DMS114 treated with DMSO at 0.1 percent for 48 hours (cell line): ENCODE measurements around the gene MYCL.
"Not testable (repeated sequence)": the region's sequence is repeated elsewhere in the genome, so short reads cannot be mapped to it uniquely, and the experiment has no call there.

Source experiments
- DNase-seq: peaks from one replicate; lab custom pipeline; 2025; ENCODE audit not compliant: unreplicated experiment; lab: John Stamatoyannopoulos, UW

Gene MYCL

DNA sequence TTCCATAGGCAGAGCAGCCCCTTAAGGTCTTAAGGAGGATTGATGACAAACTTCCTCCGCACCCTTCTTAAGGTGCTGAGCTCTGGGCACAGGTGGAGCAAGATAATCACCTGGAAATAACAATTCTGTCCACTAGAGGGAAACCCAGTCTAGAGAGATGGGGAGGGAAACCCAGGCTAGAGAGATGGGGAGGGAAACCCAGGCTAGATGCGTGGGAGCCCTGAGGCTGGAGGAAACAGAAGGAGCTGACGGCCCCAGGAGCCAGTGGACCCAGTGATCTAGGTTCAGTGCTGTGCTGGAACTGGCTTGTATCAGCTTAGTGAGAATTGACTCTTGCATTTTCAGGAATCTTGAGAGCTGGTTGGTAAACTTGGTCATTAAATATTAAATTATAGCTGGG lies 17.8 kb upstream of the MYCL start:
- no peak for DNase-seq

DNA sequence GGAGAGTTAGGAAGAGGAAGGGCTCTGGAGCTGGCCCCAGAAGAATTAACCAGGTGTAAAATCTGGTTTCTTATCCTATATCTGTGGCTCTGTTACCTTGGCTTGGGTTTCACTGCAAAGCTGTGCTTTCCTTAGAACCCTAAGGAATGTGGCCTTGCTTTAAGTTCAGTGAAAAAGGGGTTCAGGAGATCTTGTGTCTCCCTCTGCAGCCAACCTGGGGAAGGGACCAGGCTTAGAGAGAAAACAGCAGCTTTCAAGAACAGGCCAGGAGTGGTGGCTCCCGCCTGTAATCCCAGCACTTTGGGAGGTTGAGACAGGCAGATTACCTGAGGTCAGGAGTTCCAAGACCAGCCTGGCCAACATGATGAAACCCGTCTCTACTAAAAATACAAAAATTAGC lies 16.1 kb upstream of the MYCL start:
- DNase-seq, result no peak

DNA sequence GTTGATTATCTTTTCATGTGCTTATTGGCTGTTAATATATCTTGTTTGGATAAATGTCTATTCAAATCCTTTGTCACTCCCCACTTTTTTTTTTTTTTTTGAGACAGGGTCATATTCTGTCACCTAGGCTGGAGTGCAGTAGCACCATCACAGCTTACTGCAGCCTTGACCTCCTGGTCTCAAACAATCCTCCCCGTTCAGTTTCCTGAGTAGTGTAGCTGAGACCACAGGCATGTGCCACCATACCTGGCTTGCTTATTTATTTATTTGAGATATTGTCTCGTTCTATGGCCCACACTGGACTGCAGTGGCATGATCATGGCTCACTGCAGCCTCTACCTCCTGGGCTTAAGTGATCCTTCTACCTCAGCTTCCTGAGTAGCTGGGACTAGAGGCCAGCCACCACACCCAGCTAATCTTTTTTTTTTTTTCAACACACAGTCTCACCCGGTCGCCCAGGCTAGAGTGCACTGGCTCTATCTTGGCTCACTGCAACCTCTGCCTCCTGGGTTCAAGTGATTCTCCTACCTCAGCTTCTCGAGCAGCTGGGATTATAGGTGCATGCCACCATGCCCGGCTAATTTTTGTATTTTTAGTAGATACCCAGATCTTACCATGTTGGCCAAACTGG lies 13.9 kb upstream of the MYCL start:
- no peak for DNase-seq

DNA sequence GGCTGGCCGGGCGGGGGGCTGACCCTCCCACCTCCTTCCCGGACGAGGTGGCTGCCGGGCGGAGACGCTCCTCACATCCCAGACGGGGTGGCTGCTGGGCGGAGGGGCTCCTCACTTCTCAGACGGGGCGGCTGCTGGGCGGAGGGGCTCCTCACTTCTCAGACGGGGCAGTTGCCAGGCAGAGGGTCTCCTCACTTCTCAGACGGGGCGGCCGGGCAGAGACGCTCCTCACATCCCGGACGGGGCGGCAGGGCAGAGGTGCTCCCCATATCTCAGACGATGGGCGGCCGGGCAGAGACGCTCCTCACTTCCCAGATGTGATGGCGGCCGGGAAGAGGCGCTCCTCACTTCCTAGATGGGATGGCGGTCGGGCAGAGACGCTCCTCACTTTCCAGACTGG lies 11.4 kb upstream of the MYCL start:
- not testable (repeated sequence) for DNase-seq

DNA sequence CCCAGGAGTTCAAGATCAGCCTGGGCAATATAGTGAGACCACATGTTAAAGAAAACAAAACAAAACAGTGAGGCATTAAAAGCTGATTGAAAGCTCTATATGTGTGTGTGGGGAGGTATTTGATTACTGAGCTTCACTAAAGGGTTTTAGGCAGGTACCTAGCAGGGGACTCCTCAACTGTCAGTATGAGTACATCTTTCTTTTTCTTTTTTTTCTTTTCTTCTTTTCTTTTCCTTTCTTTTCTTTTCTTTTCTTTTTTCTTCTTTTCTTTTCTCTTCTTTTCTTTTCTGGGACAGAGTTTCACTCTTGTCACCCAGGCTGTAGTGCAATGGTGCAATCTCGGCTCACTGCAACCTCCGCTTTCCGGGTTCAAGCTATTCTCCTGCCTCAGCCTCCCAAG lies 8.5 kb upstream of the MYCL start:
- DNase-seq, result no peak

DNA sequence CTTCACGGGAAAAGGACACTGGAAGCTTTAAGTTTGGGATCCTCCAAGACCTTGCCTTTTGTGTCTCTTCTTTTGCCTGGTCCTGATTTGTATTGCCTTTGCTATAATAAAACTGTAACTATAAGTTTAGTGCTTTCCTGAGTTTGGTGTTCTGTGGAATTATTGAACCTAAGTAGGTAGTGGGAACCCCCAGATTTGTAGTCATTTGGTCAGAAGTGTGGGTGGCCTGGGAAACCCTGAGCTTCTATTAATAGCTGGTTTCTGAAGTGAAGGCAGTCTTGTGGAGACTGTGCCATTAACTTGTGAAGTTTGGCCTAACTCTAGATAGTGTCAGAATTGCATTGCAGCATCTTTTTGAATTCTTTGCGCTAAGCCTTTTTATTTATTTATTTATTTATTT lies 6.8 kb upstream of the MYCL start:
- no peak for DNase-seq

DNA sequence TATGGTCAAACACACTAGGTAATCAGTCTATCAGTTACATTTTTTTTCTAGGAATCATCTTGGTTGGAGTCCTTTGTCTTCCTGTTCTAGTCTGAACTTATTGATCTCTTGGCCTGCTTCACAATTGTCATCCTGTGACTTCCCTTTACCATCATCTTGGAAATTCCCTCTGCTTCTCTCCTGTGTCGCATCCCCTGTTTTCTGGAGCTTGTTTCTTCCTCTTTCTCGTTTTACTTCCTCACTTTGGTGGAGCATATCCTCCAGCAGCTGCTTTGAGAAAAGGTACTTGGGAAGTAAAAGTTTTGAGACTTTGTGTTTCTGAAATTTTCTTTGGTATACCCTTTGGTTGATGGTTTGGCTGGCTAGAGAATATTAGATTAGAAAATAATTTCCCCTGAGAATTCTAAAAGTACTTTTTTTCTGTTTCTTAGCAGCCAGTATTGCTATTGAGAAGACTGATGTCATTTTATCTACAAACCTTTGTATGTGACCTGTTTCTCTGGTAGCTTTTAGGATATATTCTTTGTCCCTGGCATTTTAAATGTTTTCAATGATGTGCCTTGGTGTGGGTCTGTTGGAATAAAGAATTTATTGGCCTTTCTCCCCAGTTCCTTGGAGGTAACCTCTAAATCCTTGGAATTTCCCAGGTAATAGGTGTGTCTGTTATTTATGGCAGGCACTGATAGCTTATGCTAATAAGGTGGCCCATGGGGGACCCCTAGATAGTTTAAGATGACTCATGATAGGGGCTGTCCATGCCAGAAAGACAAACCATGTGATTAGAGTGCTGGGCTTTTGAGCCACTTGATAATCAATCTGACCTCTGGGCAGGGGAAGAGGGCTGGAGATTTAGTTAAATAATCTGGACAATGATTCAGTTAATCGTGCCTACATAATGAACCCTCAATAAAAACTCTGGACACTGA lies 6.1 kb upstream of the MYCL start:
- DNase-seq, result no peak

DNA sequence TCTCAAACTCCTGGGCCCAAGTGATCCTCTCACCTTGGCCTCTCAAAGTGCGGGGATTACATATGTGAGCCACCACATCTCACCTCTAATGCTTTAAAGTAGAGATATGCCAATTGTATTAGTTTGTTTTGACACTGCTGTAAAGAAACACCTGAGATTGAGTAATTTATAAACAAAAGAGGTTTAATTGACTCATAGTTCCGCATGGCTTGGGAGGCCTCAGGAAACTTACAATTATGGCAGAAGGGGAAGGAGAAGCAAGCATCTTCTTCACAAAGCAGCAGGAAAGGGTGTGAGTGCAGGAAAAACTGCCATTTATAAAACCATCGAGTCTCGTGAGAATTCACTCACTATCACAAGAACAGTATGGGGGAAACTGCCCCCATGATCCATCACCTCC lies 3.5 kb upstream of the MYCL start:
- DNase-seq, result no peak

DNA sequence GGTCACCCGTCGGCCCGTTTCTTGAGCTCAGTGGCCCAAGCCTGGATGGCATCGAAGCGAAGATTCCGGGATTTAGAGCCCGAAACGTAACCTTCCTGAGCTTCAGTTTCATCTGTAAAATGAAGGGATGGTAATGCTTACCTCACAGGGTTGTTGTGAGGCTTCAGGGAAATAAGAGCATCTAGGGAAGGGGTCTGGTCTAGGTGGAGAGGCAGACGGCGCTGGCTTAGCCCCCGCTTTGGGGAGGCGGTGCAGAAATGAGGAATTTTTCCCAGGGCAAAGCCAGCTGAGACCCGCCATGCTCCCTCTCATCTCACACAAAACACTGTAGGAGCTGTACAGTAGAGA lies 717 bp upstream of the MYCL start:
- no peak for DNase-seq

DNA sequence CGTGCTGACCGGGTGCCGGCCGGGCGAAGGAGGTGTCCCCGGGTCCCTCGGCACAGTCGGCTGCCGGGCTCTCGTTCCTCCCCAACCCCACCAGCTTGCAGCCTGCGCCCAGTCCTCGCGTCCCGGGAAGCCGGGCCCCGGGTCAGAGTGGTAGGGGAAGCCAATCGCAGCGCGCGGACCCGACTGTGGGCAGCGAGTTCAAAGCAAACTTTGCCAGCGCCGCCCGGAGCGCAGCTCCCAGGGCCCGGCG lies 328 bp downstream of the MYCL start:
- DNase-seq, result no peak

DNA sequence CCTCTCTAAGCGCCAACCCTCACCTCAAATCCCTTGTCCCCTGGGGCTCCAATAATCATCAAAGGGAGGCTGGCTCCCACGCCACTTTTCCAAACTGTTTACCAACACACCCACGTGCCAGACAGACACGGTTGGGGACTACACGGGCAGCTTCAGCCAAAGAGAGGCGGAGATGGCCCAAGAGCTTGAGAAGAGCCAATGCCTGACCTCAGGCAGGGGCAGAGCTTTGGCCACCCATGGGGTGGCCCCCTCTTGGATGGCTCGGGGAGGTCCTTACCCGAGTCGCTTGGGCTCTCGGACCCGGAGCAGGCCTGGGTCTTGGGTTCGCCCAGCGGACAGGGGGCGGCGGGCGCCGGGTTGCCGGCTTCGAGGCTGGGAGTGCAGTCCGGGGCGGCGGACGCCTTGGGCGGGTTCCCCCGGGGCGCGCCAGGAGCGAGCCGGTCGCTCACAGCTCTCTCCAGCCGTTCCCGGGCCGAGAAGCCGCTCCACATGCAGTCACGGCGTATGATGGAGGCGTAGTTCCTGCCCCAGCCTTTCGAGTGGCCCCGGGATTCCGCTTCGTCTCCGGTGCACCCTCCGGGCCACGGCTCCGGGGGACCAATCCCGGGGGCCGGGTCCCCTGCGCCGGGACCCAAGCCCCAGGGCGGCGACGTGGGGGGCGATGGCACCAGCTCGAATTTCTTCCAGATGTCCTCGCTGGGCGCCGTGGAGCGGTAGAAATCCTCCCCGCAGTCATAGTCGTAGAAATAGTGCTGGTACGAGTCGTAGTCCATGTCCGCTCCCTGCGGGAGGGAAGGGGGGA lies 854 bp downstream of the MYCL start:
- no peak for DNase-seq

DNA sequence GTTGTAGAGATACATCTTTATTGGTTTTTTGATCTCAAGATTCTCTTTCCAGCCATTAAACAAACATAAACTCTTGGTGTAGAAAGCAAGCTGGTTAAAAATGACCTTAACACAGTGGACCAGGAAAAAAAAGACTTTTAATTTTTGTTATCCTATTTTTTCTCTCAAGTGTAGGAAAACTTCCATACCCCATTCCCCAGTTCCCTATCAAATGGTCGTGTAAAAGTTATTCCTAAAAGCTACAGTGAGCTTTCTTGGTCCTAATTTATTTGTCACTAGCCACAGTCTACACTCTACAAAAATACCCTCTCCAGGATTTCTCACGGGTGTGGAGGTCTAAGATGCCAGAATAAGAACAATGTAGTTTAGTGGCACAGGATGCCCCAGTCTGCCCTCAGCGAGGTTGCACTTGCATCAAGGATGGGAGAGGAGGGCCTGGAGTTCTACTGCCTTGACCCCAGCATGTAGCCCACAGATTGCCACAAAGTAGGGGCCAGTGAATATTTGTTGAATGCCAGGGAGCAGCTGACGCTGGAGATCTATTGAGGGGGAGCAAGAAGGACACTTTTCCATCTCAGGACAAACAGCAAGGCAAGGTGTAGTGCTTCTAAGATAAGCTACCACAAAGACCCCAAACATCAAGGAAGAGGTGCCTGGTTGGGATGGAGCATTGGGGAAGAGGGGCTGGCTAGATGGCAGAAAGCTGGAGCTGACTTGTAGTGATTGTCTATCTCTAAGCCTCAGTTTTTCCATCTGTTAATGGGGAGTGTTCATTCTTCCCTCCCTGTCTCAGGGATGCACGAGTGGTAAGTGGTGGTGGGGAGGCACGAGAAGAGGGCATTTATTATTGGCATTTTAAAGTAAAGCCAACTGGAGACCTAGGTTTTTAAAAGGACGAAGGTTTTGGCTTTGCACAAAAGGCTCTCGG lies 1.8 kb downstream of the MYCL start:
- no peak for DNase-seq

DNA sequence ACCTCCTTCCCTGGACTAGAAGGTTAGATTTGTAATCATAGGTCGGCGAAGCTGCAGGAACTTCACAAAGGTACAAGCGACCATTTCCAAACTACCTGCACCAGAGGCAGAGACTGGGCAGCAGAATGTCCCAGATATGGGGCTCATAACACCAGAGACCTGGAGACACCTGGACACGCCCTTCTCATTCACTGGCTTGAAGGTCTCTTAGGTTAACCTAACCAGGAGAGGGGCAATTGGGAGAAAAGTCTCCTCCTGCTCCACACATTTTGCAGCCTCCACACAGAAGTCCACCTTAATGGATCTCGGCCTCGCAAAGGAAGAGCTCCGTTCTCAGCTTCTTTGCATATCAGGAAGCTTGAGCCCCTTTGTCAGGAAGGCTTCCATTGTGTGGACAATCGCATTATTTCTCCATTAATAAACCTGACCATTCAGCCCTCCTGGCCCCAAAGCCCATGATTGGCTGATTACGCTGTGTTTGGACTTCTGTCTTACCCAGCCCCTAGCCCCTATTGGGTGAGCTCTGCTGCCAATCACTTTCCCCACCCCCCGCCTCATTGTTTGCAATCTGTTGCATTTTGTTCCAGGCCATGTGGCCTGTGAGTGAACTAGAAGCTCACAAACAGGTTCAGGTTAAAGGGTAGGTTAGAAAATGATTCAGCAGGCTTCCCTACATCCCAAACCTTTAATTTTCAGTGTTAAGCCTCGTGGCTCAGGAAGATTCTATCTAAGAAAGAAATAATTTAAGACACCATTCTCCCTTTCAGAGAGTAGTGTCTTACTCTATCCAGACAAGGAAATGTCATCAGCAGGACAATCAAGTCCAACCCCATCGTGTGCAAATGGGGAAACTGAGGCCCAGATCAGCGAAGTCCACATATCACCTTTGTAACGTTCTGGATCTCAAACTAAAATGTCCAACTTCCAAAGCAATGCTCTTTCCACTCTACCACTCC lies 2.8 kb downstream of the MYCL start:
- DNase-seq, result no peak

DNA sequence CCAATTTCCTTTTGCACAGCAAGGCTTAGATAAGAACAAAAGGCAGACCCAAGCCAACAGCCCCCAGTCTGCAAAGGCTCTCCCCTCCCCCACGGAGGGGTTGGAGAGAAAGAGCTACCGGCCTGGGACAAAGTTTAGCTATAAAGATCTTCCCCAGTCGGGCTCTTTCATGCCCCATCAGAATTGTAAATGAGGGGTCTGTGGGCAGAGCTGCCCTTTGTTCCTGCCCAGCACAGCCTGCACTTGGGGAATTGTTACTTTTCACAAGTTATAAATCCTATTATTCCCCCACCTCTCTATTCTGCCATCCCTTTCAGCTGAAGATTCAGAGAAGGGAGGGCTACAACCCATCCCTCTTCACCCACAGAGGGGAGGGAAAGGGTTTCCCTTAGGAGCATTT lies 3.5 kb downstream of the MYCL start:
- DNase-seq, result no peak

DNA sequence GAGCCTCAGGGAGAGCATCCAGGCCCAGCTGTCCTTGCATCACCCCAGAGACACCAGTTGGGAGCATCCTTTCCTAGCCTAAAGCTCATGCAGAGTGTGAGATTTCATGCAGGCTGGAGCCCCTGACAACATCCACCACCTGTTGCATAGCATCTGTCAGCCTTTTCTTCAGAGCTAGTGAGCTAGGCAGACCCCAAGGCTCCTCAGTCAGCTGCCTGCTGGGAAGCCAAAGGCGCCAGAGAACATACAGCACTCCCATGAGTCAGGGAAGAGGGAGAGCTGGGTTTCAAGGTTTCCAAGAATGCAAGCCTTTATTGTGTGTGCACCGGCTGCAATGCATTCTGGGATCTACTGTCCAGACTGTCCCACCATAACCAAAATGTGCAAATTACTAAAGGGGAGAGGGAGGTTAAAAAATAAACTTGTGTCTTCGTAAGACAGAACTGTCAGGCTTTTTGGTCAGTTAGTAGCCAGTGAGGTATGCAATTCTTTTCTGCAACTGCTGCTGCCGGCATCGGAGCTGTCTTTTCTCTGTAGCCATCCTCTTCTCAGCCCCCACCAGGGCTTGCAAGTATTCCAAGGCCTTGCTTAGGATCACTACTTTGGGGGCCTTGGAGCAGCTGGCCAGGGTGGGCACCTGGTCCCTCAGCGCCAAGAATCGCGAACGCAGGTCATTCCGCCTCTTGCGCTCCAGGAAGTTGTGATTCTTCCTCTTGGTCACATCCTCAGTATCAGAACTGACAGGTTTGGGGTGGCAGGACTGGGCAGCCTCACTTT lies 4.6 kb downstream of the MYCL start:
- DNase-seq, result no peak

DNA sequence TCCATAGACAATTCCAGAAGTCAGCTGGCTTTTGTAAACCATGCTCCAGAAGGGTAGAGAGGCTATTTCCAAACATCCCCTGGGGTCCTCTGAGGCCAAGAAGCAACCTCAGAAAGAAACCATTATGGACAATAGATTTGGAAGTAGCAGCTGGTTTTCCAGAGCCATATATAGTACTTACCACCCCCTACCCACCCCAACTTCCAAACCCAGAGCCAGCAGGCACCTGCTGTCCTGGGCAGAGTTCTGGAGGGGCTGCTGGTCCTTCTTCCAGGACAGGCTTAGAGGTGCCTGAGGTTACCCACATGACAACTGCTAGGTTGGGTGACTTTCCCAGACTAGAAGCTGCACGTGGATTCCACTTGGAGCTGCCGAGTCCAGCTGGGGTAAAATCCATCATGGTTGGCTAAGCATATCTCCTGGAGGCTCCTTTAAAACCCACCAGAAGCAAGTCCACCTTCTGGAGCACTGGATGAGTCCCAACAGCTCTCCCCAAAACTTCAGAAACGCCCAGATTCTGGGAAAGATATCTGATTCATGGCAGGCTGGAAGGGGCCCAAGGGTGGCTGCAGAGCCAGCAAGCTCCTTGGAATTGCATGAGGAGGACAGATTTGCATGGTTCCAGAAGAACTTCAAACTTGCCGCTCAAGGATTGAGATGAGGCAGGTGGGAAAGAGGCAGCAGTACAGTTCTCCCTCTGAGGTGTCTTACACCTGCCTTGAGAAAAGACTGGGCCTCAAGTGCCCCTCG lies 5.8 kb downstream of the MYCL start:
- no peak for DNase-seq

DNA sequence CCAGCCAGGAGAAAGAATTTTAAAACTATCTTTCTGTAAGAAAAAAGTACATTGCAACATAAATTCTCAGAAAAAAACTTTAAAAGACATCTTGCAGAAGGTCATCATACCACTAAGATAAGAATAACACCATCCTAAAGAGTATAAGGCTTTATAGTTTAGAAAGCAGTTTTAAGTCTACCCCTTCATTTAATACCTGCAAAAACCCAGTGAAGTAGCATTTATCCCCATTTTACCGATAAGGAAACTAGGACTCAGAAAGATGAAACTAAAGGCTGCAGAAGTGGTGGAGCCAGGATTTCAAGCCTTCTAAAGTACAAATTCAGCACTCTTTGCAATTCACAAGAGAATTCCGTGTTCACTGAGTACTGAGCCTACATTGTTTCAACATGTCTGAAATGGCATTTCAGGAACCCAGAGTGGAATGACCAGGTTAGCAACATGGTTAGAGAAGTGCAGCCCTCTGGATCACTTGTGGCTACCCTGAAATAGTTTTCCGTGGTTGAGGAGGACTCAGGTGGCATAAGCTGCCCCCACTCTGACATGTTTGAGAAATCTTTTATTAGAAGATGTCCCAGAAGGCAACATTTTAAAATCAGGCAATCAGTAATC lies 6.7 kb downstream of the MYCL start:
- no peak for DNase-seq
